SK-N-SH (cell line): Measurements from ENCODE around the gene AJM1. TPM values are rescaled to one million over a fixed set of nuclear protein-coding genes. Genes with fewer than 3 reads are reported as not detected.

ENCODE experiments used
- CTCF ChIA-PET: fragments of 300-600, 350-600 bp; formaldehyde crosslinking; extraction: SDS; loops from one replicate; lab custom pipeline; 2021; lab: Yijun Ruan, JAX
- POLR2A ChIA-PET: fragments of 350-600 bp; sonication (Branson Sonifier 250); formaldehyde crosslinking; extraction: SDS; loops from one replicate; lab custom pipeline; 2020; ENCODE audit warnings: antibody characterized with exemption, inconsistent platforms; lab: Yijun Ruan, JAX
- DNase-seq: peaks from one replicate; pipeline ENCODE4 v3.0.0; 2012
- H2AFZ ChIP-seq: fragments of 200-600 bp; sonication (generic); 2 replicates; pipeline ENCODE4 v1.8.1; 2016; ENCODE audit warnings: antibody characterized with exemption, mild to moderate bottlenecking, low read depth
- H3F3A ChIP-seq: fragments of 200-600 bp; sonication (generic); replicated peaks from 2 replicates; pipeline ENCODE3; 2016; ENCODE audit warnings: antibody characterized with exemption, mild to moderate bottlenecking; ENCODE audit not compliant: insufficient read depth
- H3K27ac ChIP-seq, 2 experiments: fragments of 200-500 bp in 1 of 2; fragments of 200-600 bp in 1 of 2; sonication (Bioruptor generic) in 1 of 2; sonication (generic), shearing (Covaris generic) in 1 of 2; 2 replicates each; pipeline versions ENCODE4 v1.5.1 to v1.6.1; 2014 to 2016; ENCODE audit warnings: low read depth in 2 of 2, inconsistent platforms in 1 of 2, low read length in 1 of 2, mild to moderate bottlenecking in 1 of 2, mixed read lengths in 1 of 2
- H3K27me3 ChIP-seq: fragments of 200-600 bp; sonication (generic), shearing (Covaris generic); 2 replicates; pipeline ENCODE4 v1.6.1; 2016; ENCODE audit warnings: mixed run types; ENCODE audit not compliant: insufficient read depth
- H3K36me3 ChIP-seq, 2 experiments: fragments of 200-500 bp in 1 of 2; fragments of 200-600 bp in 1 of 2; sonication (Bioruptor generic) in 1 of 2; sonication (generic) in 1 of 2; replicated peaks in 1 of 2; 2 replicates each; pipeline versions ENCODE3 to v1.5.1; 2014 to 2016; ENCODE audit warnings: low read length in 1 of 2, mild to moderate bottlenecking in 1 of 2; ENCODE audit not compliant: insufficient read depth in 2 of 2, control insufficient read depth in 1 of 2
- H3K4me1 ChIP-seq, 2 experiments: fragments of 200-500 bp in 1 of 2; fragments of 200-600 bp in 1 of 2; sonication (Bioruptor generic) in 1 of 2; sonication (generic), shearing (Covaris generic) in 1 of 2; 2 replicates each; pipeline versions ENCODE4 v1.5.1 to v1.6.1; 2014 to 2016; ENCODE audit warnings: low read depth in 1 of 2, low read length in 1 of 2, mixed run types in 1 of 2; ENCODE audit not compliant: insufficient read depth in 2 of 2, control insufficient read depth in 1 of 2
- H3K4me2 ChIP-seq: fragments of 200-600 bp; sonication (generic), shearing (Covaris generic); 2 replicates; pipeline ENCODE4 v1.6.1; 2017; ENCODE audit warnings: mixed run types
- H3K4me3 ChIP-seq, 2 experiments: fragments of 200-500 bp in 1 of 2; fragments of 200-600 bp in 1 of 2; sonication (Bioruptor generic) in 1 of 2; sonication (generic), shearing (Covaris generic) in 1 of 2; 2 replicates each; pipeline versions ENCODE4 v1.5.1 to v1.8.1; 2014 to 2016; ENCODE audit warnings: low read depth in 2 of 2, inconsistent platforms in 1 of 2, low read length in 1 of 2, mild to moderate bottlenecking in 1 of 2, mixed read lengths in 1 of 2, moderate library complexity in 1 of 2
- H3K79me2 ChIP-seq: fragments of 200-600 bp; sonication (generic); 2 replicates; pipeline ENCODE4 v1.8.1; 2017; ENCODE audit warnings: mild to moderate bottlenecking; ENCODE audit not compliant: insufficient read depth
- H3K9ac ChIP-seq: fragments of 200-600 bp; sonication (generic); 2 replicates; pipeline ENCODE4 v1.6.1; 2017; ENCODE audit warnings: mixed run types
- H3K9me2 ChIP-seq: fragments of 200-600 bp; sonication (generic); 2 replicates; pipeline ENCODE4 v1.6.1; 2017; ENCODE audit warnings: mixed run types
- H3K9me3 ChIP-seq: fragments of 200-600 bp; sonication (generic); 2 replicates; pipeline ENCODE4 v1.6.1; 2017; ENCODE audit warnings: mixed run types, mild to moderate bottlenecking, moderate library complexity
- H4K20me1 ChIP-seq: fragments of 200-600 bp; sonication (generic); 2 replicates; pipeline ENCODE4 v1.6.1; 2017; ENCODE audit warnings: mild to moderate bottlenecking, mixed run types; ENCODE audit not compliant: insufficient read depth
- CTCF ChIP-seq: fragments of 200-600 bp; sonication (generic); IDR thresholded peaks from 2 replicates; pipeline ENCODE4 v1.6.1; 2017; ENCODE audit warnings: antibody characterized with exemption, mild to moderate bottlenecking, moderate library complexity
- POLR2AphosphoS5 ChIP-seq: IDR thresholded peaks from 2 replicates; pipeline ENCODE4 v1.6.1; 2012; ENCODE audit warnings: low read depth, low read length
- RAD21 ChIP-seq: IDR thresholded peaks from 2 replicates; pipeline ENCODE4 v1.6.1; 2012; ENCODE audit warnings: mild to moderate bottlenecking, low read length
- RCOR1 ChIP-seq: fragments of 150-350 bp; IDR thresholded peaks from 2 replicates; pipeline ENCODE4 v1.6.1; 2017; ENCODE audit warnings: antibody characterized with exemption, low read length
- SIN3A ChIP-seq: IDR thresholded peaks from 2 replicates; pipeline ENCODE4 v1.6.1; 2012; ENCODE audit warnings: low read depth, mild to moderate bottlenecking, low read length, moderate library complexity, borderline replicate concordance
- SMC3 ChIP-seq: IDR thresholded peaks from 2 replicates; pipeline ENCODE4 v1.6.1; 2012; ENCODE audit warnings: low read depth, low read length, improper control_type of control experiment
- TCF12 ChIP-seq: IDR thresholded peaks from 2 replicates; pipeline ENCODE4 v1.4.0; 2012
- WGBS: methylation state at CpG from one replicate; pipeline ENCODE4 v1.1.6; 2017; ENCODE audit warnings: low lambda C conversion rate; 5-methylcytosine and 5-hydroxymethylcytosine counted together
- polyA plus RNA-seq, 3 experiments: library from polyadenylated mRNA; depleted of rRNA; stranded (reverse); fragments of >200 nt; gene quantifications; 2 replicates each; pipeline ENCODE4 v1.2.3, GENCODE V29; 2012
- TF ChIP-seq, protein P1 (sequence below): fragments of 150-350 bp; IDR thresholded peaks from 2 replicates; pipeline ENCODE4 v1.6.1; 2017; ENCODE audit warnings: antibody characterized with exemption, low read length, low read depth, borderline replicate concordance
- TF ChIP-seq, protein P2 (sequence below): IDR thresholded peaks from 2 replicates; pipeline ENCODE4 v1.6.1; 2012; ENCODE audit warnings: mild to moderate bottlenecking, low read depth, low read length, moderate library complexity

AJM1 gene
- polyA plus RNA-seq, 1 of the 3 experiments (the other 2 are of a cell fraction) = 2.4 TPM

- no peaks in the 10 kb centered on the region for H3K9me3 ChIP-seq
- no peak overlapping the region for H3K9ac ChIP-seq
- no peaks in the 10 kb centered on the region for H3K9me2 ChIP-seq
- no peaks in the 10 kb centered on the region for H3K27me3 ChIP-seq
- ChIA-PET CTCF (interaction anchor here (1.0 to 1.5 kb wide), 2 partner anchors 9 to 225 kb away, joined by 3 read pairs; no protein-coding TSS in a partner anchor), POLR2A (interaction anchor here (0.7 to 1.1 kb wide), 2 partner anchors 9 to 12 kb away, joined by 3 to 4 read pairs; no protein-coding TSS in a partner anchor)
- H3K4me1 ChIP-seq = peaks cover 23 to 28% of the 10 kb centered on the region in 2 experiments; a peak in 2 of 4 replicates
- TF ChIP-seq, protein P1, sequence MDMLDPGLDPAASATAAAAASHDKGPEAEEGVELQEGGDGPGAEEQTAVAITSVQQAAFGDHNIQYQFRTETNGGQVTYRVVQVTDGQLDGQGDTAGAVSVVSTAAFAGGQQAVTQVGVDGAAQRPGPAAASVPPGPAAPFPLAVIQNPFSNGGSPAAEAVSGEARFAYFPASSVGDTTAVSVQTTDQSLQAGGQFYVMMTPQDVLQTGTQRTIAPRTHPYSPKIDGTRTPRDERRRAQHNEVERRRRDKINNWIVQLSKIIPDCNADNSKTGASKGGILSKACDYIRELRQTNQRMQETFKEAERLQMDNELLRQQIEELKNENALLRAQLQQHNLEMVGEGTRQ = no peak
- no peak for TF ChIP-seq SMC3
- TF ChIP-seq TCF12 = no peak
- no peak for TF ChIP-seq SIN3A
- no peaks in the 10 kb centered on the region for H3K79me2 ChIP-seq
- WGBS = 94% methylated on average over 18 of the region's 29 CpGs
- H3F3A ChIP-seq = peaks cover 19% of the 10 kb centered on the region
- no peak overlapping the region; a peak in 1 of 4 replicates for H3K27ac ChIP-seq
- H2AFZ ChIP-seq = no peak overlapping the region
- no peak for DNase-seq
- peaks cover 4 to 20% of the 10 kb centered on the region in 2 experiments for H3K36me3 ChIP-seq
- H4K20me1 ChIP-seq = peaks cover 10% of the 10 kb centered on the region; the same call in 1 of the 2 replicates
- H3K4me3 ChIP-seq = no peak overlapping the region
- no peak overlapping the region for H3K4me2 ChIP-seq
Measured at GRCh38 chr9:136838314-136839228, 3.7 kb upstream of the AJM1 start.

- Histone ChIP-seq H3K4me2 (no peak overlapping the region), H4K20me1 (peaks cover 10% of the 10 kb centered on the region; the same call in 1 of the 2 replicates), H3K9ac (no peak overlapping the region), H3F3A (peaks cover 19% of the 10 kb centered on the region), H3K36me3 (peaks cover 0 to 16% of the 10 kb centered on the region in 2 experiments), H3K4me1 (peaks cover 24 to 29% of the 10 kb centered on the region in 2 experiments; a peak in 2 of 4 replicates), H3K27ac (no peak overlapping the region; a peak in 1 of 4 replicates), H2AFZ (no peak overlapping the region), H3K79me2 (no peaks in the 10 kb centered on the region), H3K4me3 (no peak overlapping the region), H3K9me2 (no peaks in the 10 kb centered on the region), H3K27me3 (no peaks in the 10 kb centered on the region), H3K9me3 (no peaks in the 10 kb centered on the region)
- TF ChIP-seq RCOR1 = no peak
- TF ChIP-seq, protein P2, sequence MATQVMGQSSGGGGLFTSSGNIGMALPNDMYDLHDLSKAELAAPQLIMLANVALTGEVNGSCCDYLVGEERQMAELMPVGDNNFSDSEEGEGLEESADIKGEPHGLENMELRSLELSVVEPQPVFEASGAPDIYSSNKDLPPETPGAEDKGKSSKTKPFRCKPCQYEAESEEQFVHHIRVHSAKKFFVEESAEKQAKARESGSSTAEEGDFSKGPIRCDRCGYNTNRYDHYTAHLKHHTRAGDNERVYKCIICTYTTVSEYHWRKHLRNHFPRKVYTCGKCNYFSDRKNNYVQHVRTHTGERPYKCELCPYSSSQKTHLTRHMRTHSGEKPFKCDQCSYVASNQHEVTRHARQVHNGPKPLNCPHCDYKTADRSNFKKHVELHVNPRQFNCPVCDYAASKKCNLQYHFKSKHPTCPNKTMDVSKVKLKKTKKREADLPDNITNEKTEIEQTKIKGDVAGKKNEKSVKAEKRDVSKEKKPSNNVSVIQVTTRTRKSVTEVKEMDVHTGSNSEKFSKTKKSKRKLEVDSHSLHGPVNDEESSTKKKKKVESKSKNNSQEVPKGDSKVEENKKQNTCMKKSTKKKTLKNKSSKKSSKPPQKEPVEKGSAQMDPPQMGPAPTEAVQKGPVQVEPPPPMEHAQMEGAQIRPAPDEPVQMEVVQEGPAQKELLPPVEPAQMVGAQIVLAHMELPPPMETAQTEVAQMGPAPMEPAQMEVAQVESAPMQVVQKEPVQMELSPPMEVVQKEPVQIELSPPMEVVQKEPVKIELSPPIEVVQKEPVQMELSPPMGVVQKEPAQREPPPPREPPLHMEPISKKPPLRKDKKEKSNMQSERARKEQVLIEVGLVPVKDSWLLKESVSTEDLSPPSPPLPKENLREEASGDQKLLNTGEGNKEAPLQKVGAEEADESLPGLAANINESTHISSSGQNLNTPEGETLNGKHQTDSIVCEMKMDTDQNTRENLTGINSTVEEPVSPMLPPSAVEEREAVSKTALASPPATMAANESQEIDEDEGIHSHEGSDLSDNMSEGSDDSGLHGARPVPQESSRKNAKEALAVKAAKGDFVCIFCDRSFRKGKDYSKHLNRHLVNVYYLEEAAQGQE = no peak
- TF ChIP-seq POLR2AphosphoS5 = no peak
- TF ChIP-seq CTCF = no peak
- no peak for TF ChIP-seq RAD21
- DNase-seq = no peak
- POLR2A ChIA-PET = interaction anchor here (0.9 to 1.8 kb wide), 2 partner anchors 10 to 39 kb away, joined by 4 to 6 read pairs; no protein-coding TSS in a partner anchor
- CTCF ChIA-PET = no interaction called here
- 94% methylated on average over 15 of the region's 36 CpGs for WGBS
Measured at GRCh38 chr9:136839229-136840139, 2.8 kb upstream of the AJM1 start.
